ENCODE measurements around the gene HES4. TPM values are rescaled to one million over a fixed set of nuclear protein-coding genes. Genes with fewer than 3 reads are reported as not detected.

The HES4 gene
- total RNA-seq, 2 experiments from 2014 or later, result 5.7 to 9.0 TPM

DNA sequence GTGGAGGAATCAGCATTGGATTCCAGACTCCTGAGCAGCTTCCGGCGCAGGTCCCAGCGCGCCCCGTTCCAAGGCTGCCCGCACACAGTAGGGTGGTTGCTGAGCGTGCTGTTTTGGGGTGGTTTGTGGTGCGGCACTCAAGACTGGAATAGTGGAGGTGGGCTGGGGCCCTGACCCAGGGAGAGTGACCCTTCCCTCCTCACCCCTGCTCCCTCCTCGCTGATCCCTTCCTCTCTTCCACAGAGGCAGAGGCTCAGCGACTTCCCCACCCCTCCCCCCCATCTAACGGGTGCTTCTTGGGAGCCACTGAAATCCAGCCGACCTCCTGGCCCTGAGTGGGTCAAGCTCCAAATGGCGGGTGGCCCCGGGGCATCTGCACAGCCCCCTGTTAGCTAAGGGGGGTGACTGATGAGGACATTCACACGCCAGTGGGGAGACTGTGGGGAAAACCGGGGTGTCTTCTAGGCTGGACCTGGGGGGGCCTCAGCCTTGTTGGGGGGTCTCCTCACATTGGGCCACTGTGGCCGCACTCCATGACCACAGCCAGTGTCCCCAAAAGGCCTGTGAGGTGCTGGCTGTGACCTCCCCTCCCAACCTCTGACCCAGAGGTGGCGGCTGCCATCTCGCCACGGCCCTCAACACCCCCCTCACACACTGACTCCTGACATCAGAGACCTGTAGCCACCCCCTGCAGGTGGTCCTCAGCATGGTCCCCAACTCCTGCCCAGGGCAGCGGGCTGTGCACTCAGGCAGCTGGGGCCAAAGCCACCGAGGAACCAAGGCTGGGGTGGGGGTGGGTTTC lies 3.9 kb upstream of the HES4 start:
- Mint-ChIP-seq H3K27ac (no peak overlapping the region), H3K36me3 (ENCODE audit: low read depth) (peaks cover 2% of the 10 kb centered on the region), H3K9me3 (no peaks in the 10 kb centered on the region), H3K27me3 (peaks cover 34% of the 10 kb centered on the region), H3K4me1 (ENCODE audit: low read depth) (peaks cover 13% of the 10 kb centered on the region), H3K4me3 (no peak overlapping the region)
- DNase-seq (no peak), ATAC-seq (no peak)
- CTCF ChIA-PET, result interaction anchor here (1.4 to 5.0 kb wide), 5 partner anchors 11 to 119 kb away, joined by 3 to 37 read pairs (median 22); no protein-coding TSS in a partner anchor
- POLR2A ChIA-PET, result interaction anchor here (0.7 to 1.6 kb wide), 2 partner anchors 10 to 51 kb away, joined by 3 read pairs; partner anchors contain the start of gene ISG15
- TF ChIP-seq, protein P1, sequence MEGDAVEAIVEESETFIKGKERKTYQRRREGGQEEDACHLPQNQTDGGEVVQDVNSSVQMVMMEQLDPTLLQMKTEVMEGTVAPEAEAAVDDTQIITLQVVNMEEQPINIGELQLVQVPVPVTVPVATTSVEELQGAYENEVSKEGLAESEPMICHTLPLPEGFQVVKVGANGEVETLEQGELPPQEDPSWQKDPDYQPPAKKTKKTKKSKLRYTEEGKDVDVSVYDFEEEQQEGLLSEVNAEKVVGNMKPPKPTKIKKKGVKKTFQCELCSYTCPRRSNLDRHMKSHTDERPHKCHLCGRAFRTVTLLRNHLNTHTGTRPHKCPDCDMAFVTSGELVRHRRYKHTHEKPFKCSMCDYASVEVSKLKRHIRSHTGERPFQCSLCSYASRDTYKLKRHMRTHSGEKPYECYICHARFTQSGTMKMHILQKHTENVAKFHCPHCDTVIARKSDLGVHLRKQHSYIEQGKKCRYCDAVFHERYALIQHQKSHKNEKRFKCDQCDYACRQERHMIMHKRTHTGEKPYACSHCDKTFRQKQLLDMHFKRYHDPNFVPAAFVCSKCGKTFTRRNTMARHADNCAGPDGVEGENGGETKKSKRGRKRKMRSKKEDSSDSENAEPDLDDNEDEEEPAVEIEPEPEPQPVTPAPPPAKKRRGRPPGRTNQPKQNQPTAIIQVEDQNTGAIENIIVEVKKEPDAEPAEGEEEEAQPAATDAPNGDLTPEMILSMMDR (IDR thresholded peaks at IDR 0.05), result no peak
- intact Hi-C loops (cut with micrococcal nuclease), result no loop called here

DNA sequence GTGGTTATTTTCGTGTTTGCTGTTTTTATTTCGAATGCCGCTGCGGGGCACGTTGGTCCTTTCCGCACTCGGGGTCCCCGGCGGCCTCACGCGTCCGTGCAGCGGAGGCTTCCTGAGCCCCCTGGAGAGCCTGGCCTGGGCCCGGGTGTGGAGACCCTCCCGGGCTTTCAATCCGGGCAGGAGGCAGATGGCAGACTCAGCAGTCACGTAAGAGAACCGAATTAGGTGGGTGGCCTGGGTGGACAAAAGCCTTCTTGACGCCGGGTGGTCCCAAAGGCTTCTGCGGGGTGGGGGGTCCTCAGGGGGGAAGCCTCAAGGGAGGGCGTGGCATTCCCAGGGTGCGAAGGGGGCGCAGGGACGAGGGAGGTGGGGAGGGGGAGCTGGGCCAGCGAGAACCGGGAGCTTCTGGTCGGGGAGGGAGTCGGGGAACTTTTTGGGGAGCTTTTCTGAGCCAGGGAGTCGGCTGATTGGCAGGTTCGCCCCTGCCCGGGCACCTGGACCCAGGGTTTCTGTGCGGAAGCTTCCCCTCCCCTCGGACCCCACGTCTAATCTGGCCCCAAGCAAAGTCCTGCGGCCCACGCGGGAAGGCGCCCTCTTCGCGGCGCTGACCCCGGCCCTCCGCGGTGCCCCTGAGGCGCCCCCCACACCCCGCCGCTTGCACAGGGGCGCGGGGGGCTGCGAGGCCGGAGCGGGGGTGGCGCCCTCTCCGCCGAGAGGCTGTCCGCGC lies 1.3 kb upstream of the HES4 start:
- no peak for ATAC-seq
- Mint-ChIP-seq H3K27ac (peak overlapping the region; percentile 86), H3K27me3 (peaks cover 40% of the 10 kb centered on the region), H3K4me1 (ENCODE audit: low read depth) (peaks cover 15% of the 10 kb centered on the region), H3K36me3 (ENCODE audit: low read depth) (peaks cover 2% of the 10 kb centered on the region), H3K9me3 (no peaks in the 10 kb centered on the region), H3K4me3 (peak overlapping the region; percentile 65)
- intact Hi-C loops (cut with micrococcal nuclease), result no loop called here
- TF ChIP-seq, protein P1 (IDR thresholded peaks at IDR 0.05), result no peak
- no peak for DNase-seq
- ChIA-PET POLR2A (interaction anchor here (1.0 to 1.7 kb wide), 2 partner anchors 12 to 63 kb away, joined by 6 read pairs; partner anchors contain the start of gene ISG15), CTCF (interaction anchor here (0.6 to 5.0 kb wide), 12 partner anchors 8 to 259 kb away, joined by 3 to 37 read pairs (median 14); partner anchors contain the start of genes AGRN, ISG15 and PLEKHN1)

DNA sequence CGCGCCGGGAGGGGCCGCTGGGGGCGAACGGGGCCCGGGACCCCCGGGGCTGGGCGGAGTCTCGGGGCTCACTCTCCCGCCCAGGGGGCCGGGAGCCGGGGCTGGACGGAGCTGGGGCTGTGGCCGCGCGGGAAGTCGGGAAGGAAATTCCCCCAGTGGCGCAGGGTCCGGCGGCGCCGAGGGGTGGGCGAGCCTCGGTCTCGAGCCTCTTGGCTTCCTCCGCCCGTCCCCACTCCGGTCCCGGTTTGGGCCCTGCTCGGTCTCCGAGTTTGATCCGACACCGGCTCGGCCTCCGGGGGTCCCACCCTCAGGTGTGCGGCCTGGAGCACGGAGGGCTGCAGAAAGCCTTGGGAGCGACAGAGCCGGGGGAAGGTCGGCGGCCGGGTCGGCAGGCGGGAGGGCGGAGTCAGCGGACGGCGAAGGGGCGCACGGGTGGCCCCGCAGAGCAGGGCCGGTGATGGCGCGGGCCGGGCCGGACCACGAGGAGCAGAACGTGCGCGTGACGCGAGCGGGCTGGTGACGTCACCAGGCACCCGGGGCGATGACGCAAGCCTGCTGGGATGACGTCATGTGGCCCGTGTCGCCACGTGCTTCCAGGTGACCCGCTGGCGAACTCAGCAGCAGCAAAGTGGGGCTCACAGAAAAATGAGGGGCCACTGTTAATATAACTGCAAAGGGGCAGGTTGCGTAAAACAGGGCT lies 610 bp upstream of the HES4 start:
- H3K9me3 Mint-ChIP-seq, result no peaks in the 10 kb centered on the region
- ChIA-PET POLR2A (interaction anchor here (0.9 to 1.0 kb wide), 2 partner anchors 11 to 12 kb away, joined by 3 to 6 read pairs; partner anchors contain the start of gene ISG15), CTCF (interaction anchor here (0.6 to 5.0 kb wide), 10 partner anchors 8 to 260 kb away, joined by 3 to 37 read pairs (median 16); partner anchors contain the start of genes AGRN and ISG15)
- TF ChIP-seq, protein P1 (IDR thresholded peaks at IDR 0.05), result no peak
- peaks cover 2% of the 10 kb centered on the region for H3K36me3 Mint-ChIP-seq (ENCODE audit: low read depth)
- ATAC-seq, result peak; percentile 26
- H3K27ac Mint-ChIP-seq, result peak overlapping the region; percentile 86
- peak overlapping the region; percentile 65 for H3K4me3 Mint-ChIP-seq
- peak; percentile 79 for DNase-seq
- peaks cover 42% of the 10 kb centered on the region for H3K27me3 Mint-ChIP-seq
- intact Hi-C loops (cut with micrococcal nuclease), result no loop called here
- peaks cover 19% of the 10 kb centered on the region for H3K4me1 Mint-ChIP-seq (ENCODE audit: low read depth)

DNA sequence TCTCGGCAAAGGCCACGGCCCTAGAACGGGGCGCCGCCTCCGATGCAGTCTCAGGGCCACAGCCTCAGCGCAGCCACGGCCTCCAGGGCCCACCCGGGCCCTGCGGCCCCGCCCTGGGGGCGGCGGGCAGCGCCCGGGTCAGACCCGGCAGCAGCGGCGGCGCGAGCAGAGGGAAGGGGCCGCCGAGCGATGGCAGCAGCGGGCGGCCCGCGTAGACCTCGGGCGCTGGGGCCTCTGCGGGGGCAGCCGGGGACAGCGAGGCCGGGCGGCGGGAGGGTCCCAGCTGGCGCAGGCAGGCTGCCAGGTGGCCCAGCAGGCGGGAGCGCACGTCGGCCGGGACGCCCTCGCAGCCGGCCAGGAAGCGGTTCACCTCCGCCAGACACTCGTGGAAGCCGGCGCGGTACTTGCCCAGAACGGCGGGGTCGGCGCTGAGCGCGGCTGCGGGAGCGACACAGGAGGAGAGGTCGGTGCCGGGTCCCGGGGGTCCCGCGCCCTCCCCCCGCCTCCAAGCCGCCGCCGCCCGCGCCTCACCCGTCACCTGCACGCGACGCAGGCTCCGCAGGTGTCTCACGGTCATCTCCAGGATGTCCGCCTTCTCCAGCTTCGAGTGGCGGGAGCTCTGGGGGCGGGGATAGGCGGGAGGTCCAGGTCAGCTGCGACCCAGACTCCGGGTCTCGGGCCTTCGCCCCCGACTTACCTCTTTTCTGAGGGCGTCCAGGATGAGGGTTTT lies 737 bp downstream of the HES4 start:
- intact Hi-C loops (cut with micrococcal nuclease), result no loop called here
- peak; percentile 46 for DNase-seq
- TF ChIP-seq, protein P1 (IDR thresholded peaks at IDR 0.05), result no peak
- no peaks in the 10 kb centered on the region for H3K9me3 Mint-ChIP-seq
- peak; percentile 19 for ATAC-seq
- H3K27ac Mint-ChIP-seq, result no peak overlapping the region
- H3K4me1 Mint-ChIP-seq (ENCODE audit: low read depth), result peaks cover 10% of the 10 kb centered on the region
- POLR2A ChIA-PET, result interaction anchor here (0.9 kb wide), 1 partner anchor 10 kb away, joined by 3 read pairs; no protein-coding TSS in a partner anchor
- H3K27me3 Mint-ChIP-seq, result peaks cover 34% of the 10 kb centered on the region
- CTCF ChIA-PET, result interaction anchor here (0.6 to 1.3 kb wide), 3 partner anchors 15 kb away, joined by 3 to 5 read pairs (median 3); partner anchors contain the start of gene ISG15
- H3K36me3 Mint-ChIP-seq (ENCODE audit: low read depth), result peaks cover 2% of the 10 kb centered on the region
- H3K4me3 Mint-ChIP-seq, result peak overlapping the region; percentile 47
